ENCODE data around the gene STIM2. TPM values are rescaled to one million over a fixed set of nuclear protein-coding genes. Genes with fewer than 3 reads are reported as not detected.
"Not testable (repeated sequence)": the region's sequence is repeated elsewhere in the genome, so short reads cannot be mapped to it uniquely, and the experiment has no call there.

STIM2 gene
- total RNA-seq, 1 experiment from 2014 or later = 203 TPM

GRCh38 chr4:26820346-26820745, 40.3 kb upstream of the STIM2 start:
- Histone ChIP-seq H3K9me2 (replicated peaks; ENCODE audit: insufficient read depth, low read length) (no peaks in the 10 kb centered on the region), H3K27me3 (ENCODE audit: low read length) (no peaks in the 10 kb centered on the region)

DNA sequence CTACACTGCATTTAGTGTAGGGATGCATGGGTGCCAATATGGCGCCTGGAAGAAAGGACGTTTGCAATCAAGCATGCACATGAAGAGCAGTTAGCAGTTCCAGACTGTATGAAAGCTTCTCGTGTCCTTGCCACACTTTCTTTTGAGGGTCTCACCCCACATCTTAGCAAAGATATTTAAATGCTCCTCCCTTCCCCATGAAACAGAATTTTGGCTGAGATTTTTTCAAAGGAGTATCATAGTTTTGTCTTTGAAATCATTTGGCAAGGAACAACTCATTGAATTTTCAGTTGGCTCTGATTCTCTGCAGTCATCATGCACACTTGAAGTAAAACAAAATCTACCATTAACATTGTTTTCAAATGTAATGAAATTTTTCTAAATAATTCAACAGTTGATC, 39.6 kb upstream of the STIM2 start:
- H3K9me3 ChIP-seq (ENCODE audit: low read length) = no peaks in the 10 kb centered on the region
- peaks cover 38% of the 10 kb centered on the region for H3K4me1 ChIP-seq (ENCODE audit: low read length)
- no peaks in the 10 kb centered on the region for H3K9me2 ChIP-seq (replicated peaks; ENCODE audit: insufficient read depth, low read length)
- H3K4me3 ChIP-seq (ENCODE audit: low read length) = no peak overlapping the region
- H3K9ac ChIP-seq (ENCODE audit: low read length) = no peak overlapping the region
- H4K20me1 ChIP-seq (ENCODE audit: insufficient read depth, low read depth, low read length) = no peaks in the 10 kb centered on the region
- DNase-seq = no peak
- no peak overlapping the region for H2AFZ ChIP-seq (ENCODE audit: low read length)
- no peaks in the 10 kb centered on the region for H3K27me3 ChIP-seq (ENCODE audit: low read length)
- H3K36me3 ChIP-seq (ENCODE audit: insufficient read depth, low read length) = no peaks in the 10 kb centered on the region
- no peak overlapping the region for H3K27ac ChIP-seq (ENCODE audit: low read length)
- no peak overlapping the region for H3K4me2 ChIP-seq (ENCODE audit: low read depth, low read length, poor library complexity, severe bottlenecking)
- no peaks in the 10 kb centered on the region for H3K79me2 ChIP-seq (ENCODE audit: low read length)

More at GRCh38 chr4:26820346-26820745, 40.3 kb upstream of the STIM2 start:
- no peak for DNase-seq
- H4K20me1 ChIP-seq (ENCODE audit: insufficient read depth, low read depth, low read length) = no peaks in the 10 kb centered on the region
- no peak overlapping the region for H3K4me2 ChIP-seq (ENCODE audit: low read depth, low read length, poor library complexity, severe bottlenecking)
- no peaks in the 10 kb centered on the region for H3K9me3 ChIP-seq (ENCODE audit: low read length)
- no peaks in the 10 kb centered on the region for H3K79me2 ChIP-seq (ENCODE audit: low read length)
- H3K27ac ChIP-seq (ENCODE audit: low read length) = no peak overlapping the region
- H2AFZ ChIP-seq (ENCODE audit: low read length) = no peak overlapping the region
- no peaks in the 10 kb centered on the region for H3K36me3 ChIP-seq (ENCODE audit: insufficient read depth, low read length)
- H3K4me3 ChIP-seq (ENCODE audit: low read length) = no peak overlapping the region
- no peak overlapping the region for H3K9ac ChIP-seq (ENCODE audit: low read length)
- peaks cover 32% of the 10 kb centered on the region for H3K4me1 ChIP-seq (ENCODE audit: low read length)

DNA sequence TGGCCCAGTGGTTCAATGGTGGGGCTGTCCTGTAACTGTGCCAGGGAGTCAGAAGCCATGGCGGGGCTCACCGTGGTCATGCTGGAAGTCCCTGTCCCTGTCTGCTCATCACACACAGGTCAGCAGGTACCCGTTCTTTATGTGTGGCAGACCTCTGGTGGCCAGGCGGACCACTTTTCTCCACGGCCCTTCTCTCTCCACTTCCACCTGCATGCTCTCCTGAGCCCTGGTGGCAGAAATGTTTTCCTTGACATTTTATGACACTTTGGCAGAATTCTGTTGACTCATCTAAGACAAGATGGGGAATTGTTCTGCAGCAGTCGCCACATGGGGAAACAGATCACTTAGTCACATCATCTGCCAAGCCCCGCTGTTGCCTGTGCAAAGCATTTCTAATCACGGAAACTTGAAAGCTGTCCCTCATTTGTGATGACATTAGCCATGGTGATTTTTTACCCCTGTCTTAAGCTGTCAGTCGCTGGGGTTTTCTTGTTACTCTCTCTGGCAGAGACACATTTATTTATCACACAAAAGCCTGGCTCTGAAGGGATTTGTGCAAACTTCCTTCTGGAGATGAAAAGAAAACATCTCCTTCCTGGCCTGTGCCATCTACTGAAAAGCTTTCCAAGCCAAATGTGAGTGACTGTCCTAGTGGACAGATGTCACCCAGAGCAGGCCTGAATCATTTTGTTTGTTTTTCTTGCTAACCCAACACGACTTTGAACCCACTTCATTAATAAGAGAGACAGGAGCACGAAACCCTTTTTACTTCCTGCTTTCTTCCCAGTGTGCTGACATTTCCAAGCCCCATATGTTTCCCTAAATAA, 38.8 kb upstream of the STIM2 start:
- DNase-seq = peak; percentile 55
- H2AFZ ChIP-seq (ENCODE audit: low read length) = peak overlapping the region; percentile 22; the same call in 1 of the 2 replicates
- no peaks in the 10 kb centered on the region for H4K20me1 ChIP-seq (ENCODE audit: insufficient read depth, low read depth, low read length)
- H3K27me3 ChIP-seq (ENCODE audit: low read length) = no peaks in the 10 kb centered on the region
- H3K9me3 ChIP-seq (ENCODE audit: low read length) = no peaks in the 10 kb centered on the region
- no peaks in the 10 kb centered on the region for H3K36me3 ChIP-seq (ENCODE audit: insufficient read depth, low read length)
- no peaks in the 10 kb centered on the region for H3K79me2 ChIP-seq (ENCODE audit: low read length)
- H3K4me1 ChIP-seq (ENCODE audit: low read length) = peaks cover 47% of the 10 kb centered on the region
- H3K27ac ChIP-seq (ENCODE audit: low read length) = peak overlapping the region; percentile 39
- no peaks in the 10 kb centered on the region for H3K9me2 ChIP-seq (replicated peaks; ENCODE audit: insufficient read depth, low read length)
- no peak overlapping the region for H3K4me3 ChIP-seq (ENCODE audit: low read length)
- 0 out of 2 replicates have a peak overlapping the region, but pooled peaks have one; percentile 1 for H3K9ac ChIP-seq (ENCODE audit: low read length)
- H3K4me2 ChIP-seq (ENCODE audit: low read depth, low read length, poor library complexity, severe bottlenecking) = peak overlapping the region; percentile 21

GRCh38 chr4:26822546-26822945, 38.1 kb upstream of the STIM2 start:
- Histone ChIP-seq H3K4me3 (ENCODE audit: low read length) (no peak overlapping the region), H2AFZ (ENCODE audit: low read length) (peak overlapping the region; percentile 17; the same call in 1 of the 2 replicates), H3K9me3 (ENCODE audit: low read length) (no peaks in the 10 kb centered on the region), H4K20me1 (ENCODE audit: insufficient read depth, low read depth, low read length) (no peaks in the 10 kb centered on the region), H3K27ac (ENCODE audit: low read length) (peak overlapping the region; percentile 39), H3K9me2 (replicated peaks; ENCODE audit: insufficient read depth, low read length) (no peaks in the 10 kb centered on the region), H3K4me1 (ENCODE audit: low read length) (peaks cover 54% of the 10 kb centered on the region), H3K9ac (ENCODE audit: low read length) (0 out of 2 replicates have a peak overlapping the region, but pooled peaks have one; percentile 1), H3K79me2 (ENCODE audit: low read length) (no peaks in the 10 kb centered on the region), H3K27me3 (ENCODE audit: low read length) (no peaks in the 10 kb centered on the region), H3K36me3 (ENCODE audit: insufficient read depth, low read length) (no peaks in the 10 kb centered on the region), H3K4me2 (ENCODE audit: low read depth, low read length, poor library complexity, severe bottlenecking) (peak overlapping the region; percentile 21)
- DNase-seq = peak; percentile 72

GRCh38 chr4:26822974-26823373, 37.7 kb upstream of the STIM2 start:
- not testable (repeated sequence) for H3K4me2 ChIP-seq (ENCODE audit: low read depth, low read length, poor library complexity, severe bottlenecking); H3K4me3 ChIP-seq (ENCODE audit: low read length); H4K20me1 ChIP-seq (ENCODE audit: insufficient read depth, low read depth, low read length); H3K36me3 ChIP-seq (ENCODE audit: insufficient read depth, low read length); DNase-seq; H3K9me2 ChIP-seq (replicated peaks; ENCODE audit: insufficient read depth, low read length); H3K79me2 ChIP-seq (ENCODE audit: low read length); H3K9ac ChIP-seq (ENCODE audit: low read length); H3K9me3 ChIP-seq (ENCODE audit: low read length); H3K27me3 ChIP-seq (ENCODE audit: low read length)
- Histone ChIP-seq H3K27ac (ENCODE audit: low read length) (peak overlapping the region; percentile 39), H3K4me1 (ENCODE audit: low read length) (peaks cover 58% of the 10 kb centered on the region), H2AFZ (ENCODE audit: low read length) (peak overlapping the region; percentile 17; the same call in 1 of the 2 replicates)

DNA sequence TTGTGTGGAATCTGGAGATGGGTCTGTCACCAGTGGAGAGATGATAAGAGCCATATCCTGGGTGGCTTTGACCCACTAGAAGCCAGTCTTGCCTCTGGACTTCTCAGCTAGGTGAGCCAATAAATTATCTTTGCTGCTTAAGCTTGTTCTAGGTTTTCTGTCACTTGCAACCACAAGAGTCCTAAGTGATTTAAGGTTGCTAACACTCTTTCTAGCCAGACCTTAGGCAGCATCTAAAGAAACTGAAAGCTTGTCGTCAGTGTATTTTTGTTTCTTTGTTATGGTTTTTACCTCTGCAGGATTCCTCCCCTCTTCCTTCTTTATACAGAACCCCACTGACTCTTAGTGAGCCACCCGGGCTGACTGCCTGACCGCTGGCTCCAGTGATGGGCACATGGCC, 37.1 kb upstream of the STIM2 start:
- Histone ChIP-seq H3K9me2 (replicated peaks; ENCODE audit: insufficient read depth, low read length) (no peaks in the 10 kb centered on the region), H3K4me1 (ENCODE audit: low read length) (peaks cover 64% of the 10 kb centered on the region), H3K27me3 (ENCODE audit: low read length) (no peaks in the 10 kb centered on the region), H3K27ac (ENCODE audit: low read length) (peak overlapping the region; percentile 39), H4K20me1 (ENCODE audit: insufficient read depth, low read depth, low read length) (no peaks in the 10 kb centered on the region), H3K79me2 (ENCODE audit: low read length) (no peaks in the 10 kb centered on the region), H3K9ac (ENCODE audit: low read length) (no peak overlapping the region), H3K4me2 (ENCODE audit: low read depth, low read length, poor library complexity, severe bottlenecking) (no peak overlapping the region), H3K4me3 (ENCODE audit: low read length) (no peak overlapping the region), H3K9me3 (ENCODE audit: low read length) (no peaks in the 10 kb centered on the region), H3K36me3 (ENCODE audit: insufficient read depth, low read length) (no peaks in the 10 kb centered on the region), H2AFZ (ENCODE audit: low read length) (no peak overlapping the region)
- DNase-seq = no peak

- Histone ChIP-seq H3K9me3 (ENCODE audit: low read length) (no peaks in the 10 kb centered on the region), H3K4me2 (ENCODE audit: low read depth, low read length, poor library complexity, severe bottlenecking) (no peak overlapping the region), H3K9me2 (replicated peaks; ENCODE audit: insufficient read depth, low read length) (no peaks in the 10 kb centered on the region), H3K79me2 (ENCODE audit: low read length) (no peaks in the 10 kb centered on the region), H3K27ac (ENCODE audit: low read length) (no peak overlapping the region), H3K27me3 (ENCODE audit: low read length) (no peaks in the 10 kb centered on the region), H4K20me1 (ENCODE audit: insufficient read depth, low read depth, low read length) (no peaks in the 10 kb centered on the region), H2AFZ (ENCODE audit: low read length) (no peak overlapping the region), H3K36me3 (ENCODE audit: insufficient read depth, low read length) (no peaks in the 10 kb centered on the region), H3K4me3 (ENCODE audit: low read length) (no peak overlapping the region), H3K4me1 (ENCODE audit: low read length) (peaks cover 70% of the 10 kb centered on the region), H3K9ac (ENCODE audit: low read length) (no peak overlapping the region)
- DNase-seq = no peak
Observed at GRCh38 chr4:26824667-26825066, 36.0 kb upstream of the STIM2 start.

DNA sequence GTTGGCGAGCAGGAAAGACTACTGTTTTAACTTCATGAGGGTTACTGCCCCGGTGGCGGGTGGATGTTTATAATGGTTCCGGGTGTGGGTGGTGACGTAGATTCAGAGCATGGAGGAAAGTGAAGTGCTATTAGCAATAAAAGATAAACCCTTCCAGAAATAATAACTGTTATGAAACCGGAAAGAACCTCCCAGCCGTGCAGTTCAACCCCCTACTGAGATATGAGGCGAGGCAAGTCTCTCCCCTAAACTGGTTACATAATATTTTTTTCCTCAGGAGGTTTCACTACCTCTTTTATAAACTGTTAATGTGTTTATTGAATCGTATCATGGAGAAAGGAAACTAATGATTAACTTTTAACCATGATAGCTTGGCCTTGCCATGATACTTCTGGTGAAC, 33.9 kb upstream of the STIM2 start:
- Histone ChIP-seq H3K9me2 (replicated peaks; ENCODE audit: insufficient read depth, low read length) (no peaks in the 10 kb centered on the region), H3K4me1 (ENCODE audit: low read length) (peaks cover 89% of the 10 kb centered on the region), H3K27ac (ENCODE audit: low read length) (peak overlapping the region; percentile 98), H3K9me3 (ENCODE audit: low read length) (no peaks in the 10 kb centered on the region), H3K79me2 (ENCODE audit: low read length) (no peaks in the 10 kb centered on the region), H2AFZ (ENCODE audit: low read length) (no peak overlapping the region), H4K20me1 (ENCODE audit: insufficient read depth, low read depth, low read length) (no peaks in the 10 kb centered on the region), H3K27me3 (ENCODE audit: low read length) (no peaks in the 10 kb centered on the region), H3K4me2 (ENCODE audit: low read depth, low read length, poor library complexity, severe bottlenecking) (peak overlapping the region; percentile 69), H3K9ac (ENCODE audit: low read length) (peak overlapping the region; percentile 71), H3K36me3 (ENCODE audit: insufficient read depth, low read length) (no peaks in the 10 kb centered on the region), H3K4me3 (ENCODE audit: low read length) (peak overlapping the region; percentile 35)
- peak; percentile 98 for DNase-seq

Measured in Karpas-422 (cell line).